MM.1S (cell line): ENCODE measurements around the gene PRKAR2B.

Source experiments
- DNase-seq: peaks from one replicate; pipeline ENCODE4 v3.0.0-alpha.2; 2015
- H2AFZ ChIP-seq: fragments of 300-600 bp; sonication (generic); 2 replicates; pipeline ENCODE4 v1.6.0; 2016; ENCODE audit warnings: antibody characterized with exemption, low read length
- H3F3A ChIP-seq: fragments of 300-600 bp; sonication (generic); 2 replicates; pipeline ENCODE4 v1.6.1; 2016; ENCODE audit warnings: mild to moderate bottlenecking, antibody characterized with exemption, low read length, moderate library complexity, mixed read lengths; ENCODE audit not compliant: insufficient read depth
- H3K27ac ChIP-seq: fragments of 300-600 bp; sonication (generic); 2 replicates; pipeline ENCODE4 v1.5.1; 2016; ENCODE audit warnings: mild to moderate bottlenecking, low read length
- H3K27me3 ChIP-seq: fragments of 300-600 bp; sonication (generic); replicated peaks from 2 replicates; pipeline ENCODE4 v1.6.0; 2016; ENCODE audit warnings: low read length; ENCODE audit not compliant: insufficient read depth
- H3K36me3 ChIP-seq: fragments of 300-600 bp; sonication (generic); replicated peaks from 2 replicates; pipeline ENCODE4 v1.6.1; 2016; ENCODE audit warnings: mild to moderate bottlenecking, low read length, mixed read lengths; ENCODE audit not compliant: insufficient read depth
- H3K4me1 ChIP-seq: fragments of 300-600 bp; sonication (generic); 2 replicates; pipeline ENCODE4 v1.6.1; 2016; ENCODE audit warnings: low read length, mixed read lengths
- H3K4me2 ChIP-seq: fragments of 300-600 bp; sonication (generic); 2 replicates; pipeline ENCODE4 v1.6.0; 2016; ENCODE audit warnings: low read depth, low read length
- H3K4me3 ChIP-seq: fragments of 300-600 bp; sonication (generic); 2 replicates; pipeline ENCODE4 v1.5.1; 2016; ENCODE audit warnings: low read length, mixed read lengths
- H3K79me2 ChIP-seq: fragments of 300-600 bp; sonication (generic); 2 replicates; pipeline ENCODE4 v1.6.1; 2016; ENCODE audit warnings: mixed run types, low read length, mixed read lengths
- H3K9ac ChIP-seq: fragments of 300-600 bp; sonication (generic); 2 replicates; pipeline ENCODE4 v1.6.1; 2016; ENCODE audit warnings: low read length, mixed read lengths
- H3K9me2 ChIP-seq: fragments of 300-600 bp; sonication (generic); replicated peaks from 2 replicates; pipeline ENCODE4 v1.6.1; 2016; ENCODE audit warnings: mild to moderate bottlenecking, low read length, mixed read lengths; ENCODE audit not compliant: insufficient read depth
- H3K9me3 ChIP-seq: fragments of 300-600 bp; sonication (generic); replicated peaks from 2 replicates; pipeline ENCODE4 v1.6.1; 2016; ENCODE audit warnings: mild to moderate bottlenecking, low read length, mixed read lengths; ENCODE audit not compliant: insufficient read depth
- H4K20me1 ChIP-seq: fragments of 300-600 bp; sonication (generic); 2 replicates; pipeline ENCODE4 v1.6.1; 2016; ENCODE audit warnings: mild to moderate bottlenecking, low read length, moderate library complexity, mixed read lengths; ENCODE audit not compliant: insufficient read depth
- EZH2 ChIP-seq: fragments of 300-600 bp; sonication (generic); optimal IDR thresholded peaks from 2 replicates; pipeline ENCODE3; 2017; ENCODE audit warnings: low read depth, mild to moderate bottlenecking, antibody characterized with exemption, low read length, mixed read lengths
- EZH2phosphoT487 ChIP-seq: fragments of 300-600 bp; sonication (generic); IDR thresholded peaks from 2 replicates; pipeline ENCODE4 v1.6.1; 2018; ENCODE audit warnings: antibody characterized with exemption, low read length
- TF ChIP-seq, protein P1 (sequence below): fragments of 300-600 bp; sonication (generic); IDR thresholded peaks from 2 replicates; pipeline ENCODE4 v1.5.1; 2016; ENCODE audit warnings: antibody characterized with exemption, low read length, mixed read lengths

The PRKAR2B gene

DNA sequence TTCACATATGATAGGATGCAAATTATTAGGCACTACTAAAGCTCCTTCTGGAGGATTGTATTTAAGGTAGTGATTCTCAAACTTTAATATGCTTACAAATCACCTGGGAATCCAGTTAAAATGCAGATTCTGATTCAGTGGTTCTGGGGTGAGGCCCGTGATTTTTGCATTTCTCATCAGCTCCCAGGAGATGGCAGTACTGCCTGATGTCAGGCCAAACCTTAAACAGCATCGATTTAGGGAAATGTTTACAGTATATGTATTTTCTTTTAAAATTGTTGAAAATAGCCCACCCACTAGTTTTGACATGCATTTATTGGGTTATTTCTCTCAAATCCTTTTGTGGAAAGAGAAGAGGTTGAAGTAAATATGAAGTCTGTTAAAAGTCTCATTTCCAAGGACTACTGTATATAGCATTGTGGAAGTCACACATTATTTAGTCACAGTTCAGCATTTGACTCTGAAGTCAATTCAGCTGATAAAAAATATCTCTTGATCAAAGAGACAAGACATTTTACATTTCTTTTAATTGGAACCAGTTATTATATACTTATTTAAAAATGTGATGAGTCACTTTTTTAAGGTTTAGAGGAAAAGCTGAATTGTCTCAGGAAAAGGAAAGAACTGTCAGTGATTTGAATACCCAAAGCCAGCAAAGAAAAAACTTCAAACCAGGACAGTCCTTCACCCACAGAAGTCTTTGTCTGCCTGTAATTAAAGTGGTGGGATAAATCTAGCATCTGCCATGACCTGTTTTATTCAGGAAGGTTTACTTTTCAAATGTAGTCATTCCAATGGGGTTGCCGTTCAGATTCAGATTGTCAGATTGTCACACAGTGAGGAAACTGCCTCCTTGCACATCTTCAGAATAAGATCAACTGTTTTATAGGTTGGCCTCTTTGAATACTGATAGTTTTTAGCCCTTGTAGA, 103.2 kb downstream of the PRKAR2B start:
- no peak overlapping the region for H3K4me3 ChIP-seq

DNA sequence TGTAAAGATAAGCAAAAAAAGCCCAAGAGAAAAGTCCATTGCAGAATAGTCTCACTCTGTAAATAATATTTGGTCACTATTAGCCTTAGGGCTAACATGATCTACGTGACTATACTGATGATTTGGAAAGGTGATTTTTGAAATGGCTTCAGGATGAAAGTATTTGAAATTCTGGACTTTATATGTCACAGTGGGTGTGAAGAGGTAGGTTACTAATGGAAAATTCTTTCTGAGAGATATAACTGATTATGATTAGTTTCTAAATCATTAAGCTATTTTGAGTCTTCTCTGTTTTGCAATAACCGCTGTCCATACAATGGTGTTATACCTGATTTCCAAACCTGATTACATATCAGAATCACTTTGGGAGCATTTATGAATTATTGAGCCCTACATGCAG, 104.2 kb downstream of the PRKAR2B start:
- Histone ChIP-seq H3K4me2 (no peak overlapping the region), H3K9me3 (no peaks in the 10 kb centered on the region), H3K9me2 (no peaks in the 10 kb centered on the region), H3K27ac (no peak overlapping the region), H2AFZ (no peak overlapping the region), H3K4me1 (no peaks in the 10 kb centered on the region), H3K27me3 (no peaks in the 10 kb centered on the region), H3K9ac (no peak overlapping the region), H4K20me1 (no peaks in the 10 kb centered on the region), H3K4me3 (no peak overlapping the region), H3K79me2 (no peaks in the 10 kb centered on the region), H3K36me3 (no peaks in the 10 kb centered on the region), H3F3A (no peaks in the 10 kb centered on the region)
- DNase-seq: no peak
- TF ChIP-seq, protein P1, sequence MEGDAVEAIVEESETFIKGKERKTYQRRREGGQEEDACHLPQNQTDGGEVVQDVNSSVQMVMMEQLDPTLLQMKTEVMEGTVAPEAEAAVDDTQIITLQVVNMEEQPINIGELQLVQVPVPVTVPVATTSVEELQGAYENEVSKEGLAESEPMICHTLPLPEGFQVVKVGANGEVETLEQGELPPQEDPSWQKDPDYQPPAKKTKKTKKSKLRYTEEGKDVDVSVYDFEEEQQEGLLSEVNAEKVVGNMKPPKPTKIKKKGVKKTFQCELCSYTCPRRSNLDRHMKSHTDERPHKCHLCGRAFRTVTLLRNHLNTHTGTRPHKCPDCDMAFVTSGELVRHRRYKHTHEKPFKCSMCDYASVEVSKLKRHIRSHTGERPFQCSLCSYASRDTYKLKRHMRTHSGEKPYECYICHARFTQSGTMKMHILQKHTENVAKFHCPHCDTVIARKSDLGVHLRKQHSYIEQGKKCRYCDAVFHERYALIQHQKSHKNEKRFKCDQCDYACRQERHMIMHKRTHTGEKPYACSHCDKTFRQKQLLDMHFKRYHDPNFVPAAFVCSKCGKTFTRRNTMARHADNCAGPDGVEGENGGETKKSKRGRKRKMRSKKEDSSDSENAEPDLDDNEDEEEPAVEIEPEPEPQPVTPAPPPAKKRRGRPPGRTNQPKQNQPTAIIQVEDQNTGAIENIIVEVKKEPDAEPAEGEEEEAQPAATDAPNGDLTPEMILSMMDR: no peak
- TF ChIP-seq EZH2 (no peak), EZH2phosphoT487 (no peak)

More for the DNA sequence above, 103.2 kb downstream of the PRKAR2B start:
- H3K9me3 ChIP-seq: no peaks in the 10 kb centered on the region
- H4K20me1 ChIP-seq: no peaks in the 10 kb centered on the region
- H3F3A ChIP-seq: no peaks in the 10 kb centered on the region
- no peaks in the 10 kb centered on the region for H3K4me1 ChIP-seq
- H2AFZ ChIP-seq: 0 out of 2 replicates have a peak overlapping the region, but pooled peaks have one; percentile 5
- no peak overlapping the region for H3K27ac ChIP-seq
- no peaks in the 10 kb centered on the region for H3K27me3 ChIP-seq
- H3K9ac ChIP-seq: no peak overlapping the region
- DNase-seq: peak; percentile 68
- no peaks in the 10 kb centered on the region for H3K36me3 ChIP-seq
- no peaks in the 10 kb centered on the region for H3K79me2 ChIP-seq
- TF ChIP-seq EZH2 (no peak), EZH2phosphoT487 (no peak)
- TF ChIP-seq, protein P1: peak; percentile 85
- H3K4me2 ChIP-seq: 0 out of 2 replicates have a peak overlapping the region, but pooled peaks have one; percentile 0
- H3K9me2 ChIP-seq: no peaks in the 10 kb centered on the region

DNA sequence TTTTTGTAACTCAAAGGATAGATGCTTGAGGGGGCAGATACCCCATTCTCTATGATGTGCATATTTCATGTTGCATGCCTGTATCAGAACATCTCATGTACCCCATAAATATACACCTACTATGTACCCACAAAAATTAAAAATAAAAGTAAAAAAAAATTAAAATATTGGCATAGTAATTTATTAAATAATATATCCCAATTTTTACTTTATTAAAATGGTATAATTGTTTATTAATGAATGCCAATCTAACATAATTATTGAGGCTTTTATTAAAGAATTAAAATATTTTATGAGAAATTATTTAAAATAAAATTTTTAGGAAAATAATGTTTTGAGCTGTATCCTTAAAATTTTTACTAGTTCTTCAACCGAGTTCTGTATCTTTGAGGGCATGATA, 105.4 kb downstream of the PRKAR2B start:
- H4K20me1 ChIP-seq: no peaks in the 10 kb centered on the region
- TF ChIP-seq EZH2phosphoT487: no peak
- TF ChIP-seq, protein P1: no peak
- no peak for TF ChIP-seq EZH2
- H3K27me3 ChIP-seq: no peaks in the 10 kb centered on the region
- no peaks in the 10 kb centered on the region for H3K4me1 ChIP-seq
- no peaks in the 10 kb centered on the region for H3K9me3 ChIP-seq
- H3K36me3 ChIP-seq: no peaks in the 10 kb centered on the region
- H3K9ac ChIP-seq: no peak overlapping the region
- H3F3A ChIP-seq: no peaks in the 10 kb centered on the region
- H2AFZ ChIP-seq: no peak overlapping the region
- H3K27ac ChIP-seq: no peak overlapping the region
- H3K79me2 ChIP-seq: no peaks in the 10 kb centered on the region
- H3K9me2 ChIP-seq: no peaks in the 10 kb centered on the region
- no peak overlapping the region for H3K4me2 ChIP-seq
- H3K4me3 ChIP-seq: no peak overlapping the region
- no peak for DNase-seq
